AG04450 (cell line): ENCODE data around the gene RAB11FIP3. TPM values are rescaled to one million over a fixed set of nuclear protein-coding genes. Genes with fewer than 3 reads are reported as not detected.

ENCODE experiments used
- CTCF ChIA-PET: fragments of 300-600, 350-600 bp; formaldehyde crosslinking; extraction: SDS; loops from one replicate; lab custom pipeline; 2022; ENCODE audit warnings: antibody characterized with exemption, inconsistent platforms; lab: Charles Lee
- POLR2A ChIA-PET: fragments of 350-600 bp; formaldehyde crosslinking; extraction: SDS; loops from one replicate; lab custom pipeline; 2021; ENCODE audit warnings: antibody characterized with exemption, inconsistent platforms; lab: Yijun Ruan, JAX
- DNase-seq: peaks from one replicate; pipeline ENCODE4 v3.0.0-alpha.2; 2011; ENCODE audit warnings: low read depth, low spot score
- H3K27ac ChIP-seq: one replicate; pipeline ENCODE4 v1.5.1; 2012; ENCODE audit warnings: low read depth, low read length, control low read depth
- H3K27me3 ChIP-seq: one replicate; pipeline ENCODE4 v1.6.0; 2012; ENCODE audit warnings: low read length; ENCODE audit not compliant: control insufficient read depth, insufficient read depth
- H3K4me3 ChIP-seq: 2 replicates; pipeline ENCODE4 v1.5.1; 2011; ENCODE audit warnings: mild to moderate bottlenecking, low read depth, low read length, control low read depth
- H3K9me3 ChIP-seq: 2 replicates; pipeline ENCODE4 v1.5.1; 2012; ENCODE audit warnings: low read length; ENCODE audit not compliant: control insufficient read depth, insufficient read depth
- polyA plus RNA-seq: library from polyadenylated mRNA; depleted of rRNA; stranded (reverse); fragments of >200 nt; gene quantifications from 2 replicates; pipeline ENCODE4 v1.2.3, GENCODE V29; 2011
- TF ChIP-seq, protein P1 (sequence below): IDR thresholded peaks from 2 replicates; pipeline ENCODE4 v1.5.1; 2011; ENCODE audit warnings: low read depth, low read length, control low read depth, inconsistent platforms

RAB11FIP3 gene
- polyA plus RNA-seq, 1 experiment: 6.9 TPM

DNA sequence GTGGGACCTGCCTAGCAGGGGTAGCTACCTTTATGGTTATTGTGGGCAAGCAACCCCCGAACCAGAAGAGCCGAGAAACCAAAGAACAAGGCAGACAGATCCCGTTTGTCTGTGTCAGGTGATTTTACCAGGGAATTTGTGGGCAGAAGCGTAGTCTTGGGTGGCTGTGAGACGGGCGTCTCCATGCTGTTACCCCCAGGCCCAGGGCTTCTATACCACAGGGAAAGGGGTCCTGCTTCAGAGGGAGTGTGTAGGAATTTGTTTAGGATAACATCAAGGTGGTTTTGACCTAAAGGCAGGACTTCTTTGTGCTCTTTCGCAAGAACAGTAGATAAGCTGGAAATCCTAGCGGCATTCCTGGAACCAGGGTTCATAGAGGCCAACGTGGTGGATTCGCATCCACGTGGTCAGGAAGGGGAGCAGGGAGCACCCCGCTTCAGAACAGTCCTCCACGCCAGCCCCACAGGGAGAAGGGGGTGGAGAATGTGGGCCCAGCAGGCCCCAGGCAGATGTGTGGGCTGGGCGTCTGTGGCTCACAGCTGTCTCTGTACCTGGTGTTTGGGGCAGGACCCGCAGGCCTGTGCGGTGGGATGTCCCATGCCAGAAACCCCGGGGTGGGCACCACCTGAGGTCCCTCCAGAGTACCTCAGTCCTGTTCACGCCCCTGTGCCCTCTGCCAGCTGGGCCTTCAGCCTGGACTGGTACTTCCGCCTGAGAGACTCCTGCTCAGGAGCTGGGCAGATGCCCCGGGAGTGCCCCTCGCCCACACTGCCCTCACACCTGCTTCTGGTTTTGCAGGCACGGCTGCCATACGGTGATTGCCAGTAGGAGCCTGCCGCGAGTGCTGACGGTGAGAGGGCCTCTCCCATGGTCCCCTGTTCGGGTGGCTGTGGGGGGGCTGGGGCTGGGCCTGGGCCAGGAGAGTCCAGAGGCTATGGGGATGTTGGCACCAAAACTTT lies 19.6 kb upstream of the RAB11FIP3 start:
- CTCF ChIA-PET: no interaction called here
- DNase-seq: no peak
- TF ChIP-seq, protein P1, sequence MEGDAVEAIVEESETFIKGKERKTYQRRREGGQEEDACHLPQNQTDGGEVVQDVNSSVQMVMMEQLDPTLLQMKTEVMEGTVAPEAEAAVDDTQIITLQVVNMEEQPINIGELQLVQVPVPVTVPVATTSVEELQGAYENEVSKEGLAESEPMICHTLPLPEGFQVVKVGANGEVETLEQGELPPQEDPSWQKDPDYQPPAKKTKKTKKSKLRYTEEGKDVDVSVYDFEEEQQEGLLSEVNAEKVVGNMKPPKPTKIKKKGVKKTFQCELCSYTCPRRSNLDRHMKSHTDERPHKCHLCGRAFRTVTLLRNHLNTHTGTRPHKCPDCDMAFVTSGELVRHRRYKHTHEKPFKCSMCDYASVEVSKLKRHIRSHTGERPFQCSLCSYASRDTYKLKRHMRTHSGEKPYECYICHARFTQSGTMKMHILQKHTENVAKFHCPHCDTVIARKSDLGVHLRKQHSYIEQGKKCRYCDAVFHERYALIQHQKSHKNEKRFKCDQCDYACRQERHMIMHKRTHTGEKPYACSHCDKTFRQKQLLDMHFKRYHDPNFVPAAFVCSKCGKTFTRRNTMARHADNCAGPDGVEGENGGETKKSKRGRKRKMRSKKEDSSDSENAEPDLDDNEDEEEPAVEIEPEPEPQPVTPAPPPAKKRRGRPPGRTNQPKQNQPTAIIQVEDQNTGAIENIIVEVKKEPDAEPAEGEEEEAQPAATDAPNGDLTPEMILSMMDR: no peak
- POLR2A ChIA-PET: no interaction called here
- H3K4me3 ChIP-seq: no peak overlapping the region
- H3K27ac ChIP-seq: no peak overlapping the region
- no peaks in the 10 kb centered on the region for H3K9me3 ChIP-seq
- no peaks in the 10 kb centered on the region for H3K27me3 ChIP-seq

- TF ChIP-seq, protein P1: no peak
- CTCF ChIA-PET: interaction anchor here (0.7 kb wide), 1 partner anchor 162 kb away, joined by 3 read pairs; no protein-coding TSS in a partner anchor
- Histone ChIP-seq H3K27ac (no peak overlapping the region), H3K27me3 (no peaks in the 10 kb centered on the region), H3K9me3 (no peaks in the 10 kb centered on the region; the same call in 1 of the 2 replicates), H3K4me3 (no peak overlapping the region)
- POLR2A ChIA-PET: no interaction called here
- DNase-seq: no peak
Measured at GRCh38 chr16:407253-407652, 18.2 kb upstream of the RAB11FIP3 start.

DNA sequence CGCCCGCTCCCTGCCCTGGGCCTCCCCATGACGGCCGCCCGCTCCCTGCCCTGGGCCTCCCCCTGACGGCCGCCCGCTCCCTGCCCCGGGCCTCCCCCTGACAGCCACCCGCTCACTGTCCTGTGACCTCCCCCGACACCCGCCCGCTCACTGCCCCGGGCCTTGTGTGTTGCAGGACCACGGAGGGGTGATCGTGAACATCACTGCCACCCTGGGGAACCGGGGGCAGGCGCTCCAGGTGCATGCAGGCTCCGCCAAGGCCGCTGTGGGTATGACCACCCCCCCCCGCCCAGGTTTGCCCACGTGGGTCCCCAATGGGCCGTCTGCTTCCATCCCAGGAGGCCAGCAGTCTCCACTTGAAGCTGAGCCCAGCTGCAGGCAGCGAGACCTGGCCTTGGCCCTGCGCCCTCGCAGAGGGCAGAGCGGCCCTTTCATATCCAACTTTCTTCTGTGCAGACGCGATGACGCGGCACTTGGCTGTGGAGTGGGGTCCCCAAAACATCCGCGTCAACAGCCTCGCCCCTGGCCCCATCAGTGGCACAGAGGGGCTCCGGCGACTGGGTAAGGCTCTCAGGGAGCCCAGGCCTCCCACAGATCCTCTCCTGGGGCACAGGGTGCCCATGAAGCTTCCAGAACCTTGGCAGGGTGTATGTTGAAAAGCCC lies 14.8 kb upstream of the RAB11FIP3 start:
- no peaks in the 10 kb centered on the region; the same call in 1 of the 2 replicates for H3K9me3 ChIP-seq
- CTCF ChIA-PET: no interaction called here
- POLR2A ChIA-PET: interaction anchor here (1.0 kb wide), 1 partner anchor 9 kb away, joined by 8 read pairs; the partner anchor contains the start of gene DECR2
- no peak overlapping the region for H3K4me3 ChIP-seq
- DNase-seq: no peak
- H3K27me3 ChIP-seq: no peaks in the 10 kb centered on the region
- TF ChIP-seq, protein P1: no peak
- no peak overlapping the region for H3K27ac ChIP-seq

DNA sequence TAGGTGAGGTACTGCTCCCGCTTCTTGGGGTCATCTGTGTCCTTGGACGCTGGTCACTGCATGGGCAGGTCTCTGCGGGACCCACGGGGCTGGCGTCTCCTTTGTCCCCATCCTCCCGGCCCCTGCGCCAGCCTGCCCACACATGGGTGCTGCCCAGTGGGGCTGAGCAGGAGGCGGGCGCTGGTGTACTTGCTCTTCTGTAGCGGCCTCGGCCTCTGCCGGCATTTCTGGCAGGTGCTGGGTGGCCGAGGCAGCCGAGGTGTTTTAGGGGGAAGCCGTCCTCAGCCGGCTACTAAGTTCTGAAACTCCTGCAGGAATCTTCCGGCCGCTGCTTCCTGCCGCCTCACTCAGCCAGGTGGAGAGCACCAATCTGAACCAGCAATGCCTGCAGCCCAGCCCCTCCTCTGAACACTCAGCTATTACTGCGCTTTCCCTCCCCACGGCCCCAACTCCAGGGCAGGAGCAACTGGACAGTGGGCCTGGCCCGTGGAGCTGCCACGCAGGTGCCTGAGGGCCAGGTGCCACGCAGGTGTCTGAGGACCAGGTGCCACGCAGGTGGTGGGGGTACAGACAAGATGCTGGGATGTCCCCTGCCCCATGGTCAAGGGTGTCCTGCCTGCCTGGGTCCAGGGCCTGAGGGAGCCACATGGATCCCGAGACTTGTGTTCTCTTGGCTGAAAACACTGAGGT lies 13.7 kb upstream of the RAB11FIP3 start:
- CTCF ChIA-PET: no interaction called here
- Histone ChIP-seq H3K27me3 (no peaks in the 10 kb centered on the region), H3K4me3 (no peak overlapping the region), H3K27ac (no peak overlapping the region), H3K9me3 (no peaks in the 10 kb centered on the region; the same call in 1 of the 2 replicates)
- POLR2A ChIA-PET: interaction anchor here (0.7 to 1.0 kb wide), 2 partner anchors 11 to 219 kb away, joined by 4 to 8 read pairs; partner anchors contain the start of genes DECR2 and WFIKKN1
- TF ChIP-seq, protein P1: no peak
- no peak for DNase-seq
